Measurements from ENCODE around the gene HIVEP1. TPM values are rescaled to one million over a fixed set of nuclear protein-coding genes. Genes with fewer than 3 reads are reported as not detected.

The HIVEP1 gene
- polyA plus RNA-seq, 1 experiment, result 13.9 TPM

GRCh38 chr6:12099623-12100338 lies 87.7 kb downstream of the HIVEP1 start:
- no peak for TF ChIP-seq CTCF (IDR thresholded peaks at IDR 0.05; ENCODE audit: low read depth, low read length)
- Histone ChIP-seq H3K27me3 (ENCODE audit: control insufficient read depth, insufficient read depth, low read length) (no peaks in the 10 kb centered on the region), H3K4me3 (ENCODE audit: low read depth, low read length) (no peak overlapping the region), H3K9me3 (ENCODE audit: control insufficient read depth, insufficient read depth, low read length) (no peaks in the 10 kb centered on the region), H3K27ac (ENCODE audit: low read depth, low read length) (no peak overlapping the region)
- DNase-seq (ENCODE audit: low read depth, low spot score), result no peak
- CTCF ChIA-PET, result no interaction called here
- POLR2A ChIA-PET, result no interaction called here

- H3K9me3 ChIP-seq (ENCODE audit: control insufficient read depth, insufficient read depth, low read length), result no peaks in the 10 kb centered on the region
- H3K4me3 ChIP-seq (ENCODE audit: low read depth, low read length), result no peak overlapping the region
- H3K27ac ChIP-seq (ENCODE audit: low read depth, low read length), result no peak overlapping the region
- no peak for DNase-seq (ENCODE audit: low read depth, low spot score)
- TF ChIP-seq CTCF (IDR thresholded peaks at IDR 0.05; ENCODE audit: low read depth, low read length), result no peak
- H3K27me3 ChIP-seq (ENCODE audit: control insufficient read depth, insufficient read depth, low read length), result no peaks in the 10 kb centered on the region
- ChIA-PET CTCF (interaction anchor here (0.6 to 1.0 kb wide), 2 partner anchors 445 to 1008 kb away, joined by 3 to 5 read pairs; partner anchors contain the start of gene SMIM13), POLR2A (no interaction called here)
Observed at GRCh38 chr6:12101048-12101447, 88.9 kb downstream of the HIVEP1 start.

- ChIA-PET POLR2A (interaction anchor here (0.5 kb wide), 1 partner anchor 1186 kb away, joined by 10 read pairs; no protein-coding TSS in a partner anchor), CTCF (interaction anchor here (1.0 to 1.3 kb wide), 2 partner anchors 10 to 445 kb away, joined by 3 read pairs; no protein-coding TSS in a partner anchor)
- H3K27me3 ChIP-seq (ENCODE audit: control insufficient read depth, insufficient read depth, low read length), result no peaks in the 10 kb centered on the region
- no peak for TF ChIP-seq CTCF (IDR thresholded peaks at IDR 0.05; ENCODE audit: low read depth, low read length)
- no peaks in the 10 kb centered on the region for H3K9me3 ChIP-seq (ENCODE audit: control insufficient read depth, insufficient read depth, low read length)
- no peak overlapping the region for H3K4me3 ChIP-seq (ENCODE audit: low read depth, low read length)
- no peak for DNase-seq (ENCODE audit: low read depth, low spot score)
- no peak overlapping the region for H3K27ac ChIP-seq (ENCODE audit: low read depth, low read length)
Observed at GRCh38 chr6:12101653-12102312, 89.7 kb downstream of the HIVEP1 start.

GRCh38 chr6:12102350-12102749 lies 90.2 kb downstream of the HIVEP1 start:
- Histone ChIP-seq H3K4me3 (ENCODE audit: low read depth, low read length) (no peak overlapping the region), H3K27ac (ENCODE audit: low read depth, low read length) (no peak overlapping the region), H3K27me3 (ENCODE audit: control insufficient read depth, insufficient read depth, low read length) (no peaks in the 10 kb centered on the region), H3K9me3 (ENCODE audit: control insufficient read depth, insufficient read depth, low read length) (no peaks in the 10 kb centered on the region)
- ChIA-PET CTCF (interaction anchor here (1.3 kb wide), 1 partner anchor 9 kb away, joined by 3 read pairs; no protein-coding TSS in a partner anchor), POLR2A (no interaction called here)
- DNase-seq (ENCODE audit: low read depth, low spot score), result no peak
- no peak for TF ChIP-seq CTCF (IDR thresholded peaks at IDR 0.05; ENCODE audit: low read depth, low read length)

GRCh38 chr6:12103158-12103557 lies 91.0 kb downstream of the HIVEP1 start:
- Histone ChIP-seq H3K4me3 (ENCODE audit: low read depth, low read length) (no peak overlapping the region), H3K27ac (ENCODE audit: low read depth, low read length) (no peak overlapping the region), H3K27me3 (ENCODE audit: control insufficient read depth, insufficient read depth, low read length) (no peaks in the 10 kb centered on the region), H3K9me3 (ENCODE audit: control insufficient read depth, insufficient read depth, low read length) (peaks cover under 1% of the 10 kb centered on the region; the same call in 1 of the 2 replicates)
- TF ChIP-seq CTCF (IDR thresholded peaks at IDR 0.05; ENCODE audit: low read depth, low read length), result no peak
- POLR2A ChIA-PET, result no interaction called here
- CTCF ChIA-PET, result interaction anchor here (1.3 kb wide), 1 partner anchor 9 kb away, joined by 3 read pairs; no protein-coding TSS in a partner anchor
- no peak for DNase-seq (ENCODE audit: low read depth, low spot score)

All from AG04450 (cell line).